Right lobe of liver (tissue), 4 donors: Measurements from ENCODE around the gene CFAP99.

ENCODE experiments used
- POLR2A ChIP-seq: fragments of 450-650 bp; IDR thresholded peaks from one replicate; pipeline ENCODE4 v1.6.1; 2017; ENCODE audit warnings: antibody characterized with exemption, mild to moderate bottlenecking
- TF ChIP-seq, protein P1 (sequence below), 4 donors: fragments of 200-600 bp in 3 of 4; fragments of 450-650 bp in 1 of 4; IDR thresholded peaks; one replicate each; pipeline versions ENCODE4 v1.5.1 to v1.8.0; 2016 to 2022; ENCODE audit warnings: antibody characterized with exemption in 4 of 4, mild to moderate bottlenecking in 2 of 4
- donor health status: DM: no; HTN: no; CAD: no.
- donor health status: DM: no; HTN: no; CAD: no.
- donor health status: DM: no; HTN: yes; CAD: no.

DNA sequence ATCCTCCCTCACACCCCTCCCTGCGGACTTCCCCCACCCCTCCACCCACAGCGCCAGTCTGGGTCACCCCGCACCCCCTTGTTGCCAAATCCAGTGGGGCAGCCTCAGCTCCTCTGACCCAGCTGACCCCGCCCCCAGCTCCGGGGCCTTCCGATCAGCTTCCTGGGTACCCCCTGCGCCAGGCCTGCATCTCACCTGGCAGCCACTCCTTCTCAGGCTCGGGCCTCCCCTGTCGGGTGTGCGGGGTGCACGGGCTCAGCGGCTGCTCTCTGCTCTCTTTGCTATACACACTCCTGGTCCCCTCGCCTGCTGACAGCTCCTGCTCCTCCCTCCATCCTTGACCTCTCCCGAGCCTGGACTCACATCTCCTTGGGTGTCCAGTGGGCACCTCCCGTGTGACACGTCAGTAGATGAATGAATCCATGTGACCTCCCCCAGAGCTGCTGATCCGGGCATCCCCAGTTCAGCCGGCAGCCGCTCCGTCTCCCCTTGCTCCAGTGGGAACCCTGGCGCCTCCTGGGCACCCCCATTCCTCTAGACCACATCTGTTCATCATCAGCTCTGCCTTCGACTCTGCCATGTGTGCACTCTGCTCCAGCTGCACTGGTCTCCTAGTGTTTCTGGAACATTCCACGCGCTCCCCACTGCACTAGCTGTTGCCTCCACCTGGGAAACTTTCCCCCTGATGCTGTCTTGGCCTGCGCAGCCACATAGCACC is 9.9 kb downstream of the CFAP99 start:
- TF ChIP-seq, protein P1, sequence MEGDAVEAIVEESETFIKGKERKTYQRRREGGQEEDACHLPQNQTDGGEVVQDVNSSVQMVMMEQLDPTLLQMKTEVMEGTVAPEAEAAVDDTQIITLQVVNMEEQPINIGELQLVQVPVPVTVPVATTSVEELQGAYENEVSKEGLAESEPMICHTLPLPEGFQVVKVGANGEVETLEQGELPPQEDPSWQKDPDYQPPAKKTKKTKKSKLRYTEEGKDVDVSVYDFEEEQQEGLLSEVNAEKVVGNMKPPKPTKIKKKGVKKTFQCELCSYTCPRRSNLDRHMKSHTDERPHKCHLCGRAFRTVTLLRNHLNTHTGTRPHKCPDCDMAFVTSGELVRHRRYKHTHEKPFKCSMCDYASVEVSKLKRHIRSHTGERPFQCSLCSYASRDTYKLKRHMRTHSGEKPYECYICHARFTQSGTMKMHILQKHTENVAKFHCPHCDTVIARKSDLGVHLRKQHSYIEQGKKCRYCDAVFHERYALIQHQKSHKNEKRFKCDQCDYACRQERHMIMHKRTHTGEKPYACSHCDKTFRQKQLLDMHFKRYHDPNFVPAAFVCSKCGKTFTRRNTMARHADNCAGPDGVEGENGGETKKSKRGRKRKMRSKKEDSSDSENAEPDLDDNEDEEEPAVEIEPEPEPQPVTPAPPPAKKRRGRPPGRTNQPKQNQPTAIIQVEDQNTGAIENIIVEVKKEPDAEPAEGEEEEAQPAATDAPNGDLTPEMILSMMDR (IDR thresholded peaks at IDR 0.05) = no peak
- TF ChIP-seq POLR2A = no peak
